Trophoblast cell (in vitro differentiated cells and primary cell): ENCODE measurements around the gene WSCD2.

Experiments
- DNase-seq, 2 donors: peaks; one replicate each; pipeline ENCODE4 v3.0.0-alpha.2; 2016
- H2AFZ ChIP-seq: 2 replicates; pipeline ENCODE4 v1.6.1; 2013; ENCODE audit warnings: low read length, moderate library complexity, mild to moderate bottlenecking; ENCODE audit not compliant: insufficient read depth, poor library complexity
- H2AK5ac ChIP-seq: 2 replicates; pipeline ENCODE4 v1.6.1; 2013; ENCODE audit warnings: mild to moderate bottlenecking, low read length
- H2BK120ac ChIP-seq: 2 replicates; pipeline ENCODE4 v1.6.1; 2013; ENCODE audit warnings: low read length, mild to moderate bottlenecking, moderate library complexity; ENCODE audit not compliant: insufficient read depth, poor library complexity
- H2BK12ac ChIP-seq: 2 replicates; pipeline ENCODE4 v1.6.1; 2013; ENCODE audit warnings: mild to moderate bottlenecking, low read length, moderate library complexity
- H2BK5ac ChIP-seq: 2 replicates; pipeline ENCODE4 v1.6.1; 2013; ENCODE audit warnings: low read length, low read depth, moderate library complexity, mild to moderate bottlenecking; ENCODE audit not compliant: poor library complexity
- H3K14ac ChIP-seq: 2 replicates; pipeline ENCODE4 v1.6.1; 2013; ENCODE audit warnings: mild to moderate bottlenecking, low read length
- H3K18ac ChIP-seq: 2 replicates; pipeline ENCODE4 v1.6.1; 2013; ENCODE audit warnings: mild to moderate bottlenecking, low read length
- H3K23ac ChIP-seq: 2 replicates; pipeline ENCODE4 v1.6.1; 2013; ENCODE audit warnings: low read length
- H3K27ac ChIP-seq: 2 replicates; pipeline ENCODE4 v1.5.1; 2013; ENCODE audit warnings: low read depth, mild to moderate bottlenecking, inconsistent platforms, low read length, moderate library complexity
- H3K27me3 ChIP-seq: 2 replicates; pipeline ENCODE4 v1.6.1; 2013; ENCODE audit warnings: inconsistent platforms, mild to moderate bottlenecking, low read length, moderate library complexity; ENCODE audit not compliant: insufficient read depth
- H3K36me3 ChIP-seq, 2 experiments: 1 replicate in 1 of 2; 2 replicates in 1 of 2; pipeline ENCODE4 v1.6.1; 2013; ENCODE audit warnings: low read length in 2 of 2, mild to moderate bottlenecking in 2 of 2, moderate library complexity in 1 of 2; ENCODE audit not compliant: insufficient read depth in 2 of 2, control insufficient read depth in 1 of 2
- H3K4ac ChIP-seq: 2 replicates; pipeline ENCODE4 v1.6.1; 2013; ENCODE audit warnings: low read depth, mild to moderate bottlenecking, low read length, moderate library complexity
- H3K4me1 ChIP-seq, 2 experiments: 1 replicate in 1 of 2; 2 replicates in 1 of 2; pipeline ENCODE4 v1.6.1; 2013; ENCODE audit warnings: low read length in 2 of 2, mild to moderate bottlenecking in 2 of 2, moderate library complexity in 1 of 2; ENCODE audit not compliant: insufficient read depth in 2 of 2, control insufficient read depth in 1 of 2
- H3K4me2 ChIP-seq: 2 replicates; pipeline ENCODE4 v1.6.1; 2013; ENCODE audit warnings: inconsistent platforms, mild to moderate bottlenecking, low read length, moderate library complexity
- H3K4me3 ChIP-seq: 2 replicates; pipeline ENCODE4 v1.5.1; 2013; ENCODE audit warnings: mild to moderate bottlenecking, low read depth, low read length, inconsistent platforms
- H3K79me1 ChIP-seq: one replicate; pipeline ENCODE4 v1.6.1; 2013; ENCODE audit warnings: low read length
- H3K79me2 ChIP-seq: 2 replicates; pipeline ENCODE4 v1.6.1; 2013; ENCODE audit warnings: low read length, mild to moderate bottlenecking; ENCODE audit not compliant: control insufficient read depth, insufficient read depth, poor library complexity
- H3K9ac ChIP-seq: 2 replicates; pipeline ENCODE4 v1.6.1; 2013; ENCODE audit warnings: mild to moderate bottlenecking, low read length
- H3K9me3 ChIP-seq: 2 replicates; pipeline ENCODE4 v1.6.1; 2013; ENCODE audit warnings: low read depth, mild to moderate bottlenecking, control low read depth, inconsistent platforms, low read length; ENCODE audit not compliant: insufficient read depth
- H4K12ac ChIP-seq: 2 replicates; pipeline ENCODE4 v1.6.1; 2013; ENCODE audit warnings: low read depth, mild to moderate bottlenecking, low read length, moderate library complexity
- H4K8ac ChIP-seq: 2 replicates; pipeline ENCODE4 v1.6.1; 2013; ENCODE audit warnings: low read depth, mild to moderate bottlenecking, low read length, moderate library complexity
- H4K91ac ChIP-seq: one replicate; pipeline ENCODE4 v1.6.1; 2013; ENCODE audit warnings: low read depth, mild to moderate bottlenecking, low read length, moderate library complexity
- WGBS: extraction: QIAGEN DNeasy Blood & Tissue Kit; methylation state at CpG from one replicate; pipeline ENCODE4 v1.1.7; 2013; ENCODE audit warnings: missing lambda C conversion rate; ENCODE audit not compliant: insufficient read length, insufficient coverage; ENCODE audit errors: extremely low coverage; 5-methylcytosine and 5-hydroxymethylcytosine counted together

WSCD2 gene

GRCh38 chr12:108235985-108236263 is 106.8 kb downstream of the WSCD2 start:
- H3K36me3 ChIP-seq = no peaks in the 10 kb centered on the region
- no CpG with 5 or more reads among the region's 3 CpGs for WGBS
- no peak overlapping the region for H2AFZ ChIP-seq
- H3K79me1 ChIP-seq = no peaks in the 10 kb centered on the region
- no peak overlapping the region for H3K4me2 ChIP-seq
- no peak overlapping the region for H3K23ac ChIP-seq
- H3K4me3 ChIP-seq = no peak overlapping the region
- no peak overlapping the region for H3K27ac ChIP-seq
- H3K4ac ChIP-seq = no peak overlapping the region
- H3K4me1 ChIP-seq = no peaks in the 10 kb centered on the region
- H3K9me3 ChIP-seq = peaks cover 1% of the 10 kb centered on the region
- no peak overlapping the region for H3K9ac ChIP-seq
- no peaks in the 10 kb centered on the region for H3K79me2 ChIP-seq
- H3K14ac ChIP-seq = no peak overlapping the region
- no peak overlapping the region for H2BK12ac ChIP-seq
- no peak overlapping the region for H4K12ac ChIP-seq
- no peak overlapping the region for H3K18ac ChIP-seq
- no peak overlapping the region for H4K91ac ChIP-seq
- H2BK5ac ChIP-seq = no peak overlapping the region
- H2BK120ac ChIP-seq = no peak overlapping the region
- H3K27me3 ChIP-seq = no peaks in the 10 kb centered on the region
- DNase-seq = no peak
- no peak overlapping the region for H2AK5ac ChIP-seq
- no peak overlapping the region for H4K8ac ChIP-seq

GRCh38 chr12:108236366-108236765 is 107.3 kb downstream of the WSCD2 start:
- Histone ChIP-seq H4K12ac (no peak overlapping the region), H4K8ac (no peak overlapping the region), H2BK5ac (no peak overlapping the region), H3K79me1 (no peaks in the 10 kb centered on the region), H3K18ac (no peak overlapping the region), H2BK12ac (no peak overlapping the region), H3K36me3 (no peaks in the 10 kb centered on the region), H3K4ac (no peak overlapping the region), H2AFZ (no peak overlapping the region), H3K79me2 (no peaks in the 10 kb centered on the region), H3K14ac (no peak overlapping the region), H3K27me3 (no peaks in the 10 kb centered on the region), H3K4me1 (no peaks in the 10 kb centered on the region), H3K9ac (no peak overlapping the region), H2BK120ac (no peak overlapping the region), H3K4me3 (no peak overlapping the region), H2AK5ac (no peak overlapping the region), H3K27ac (no peak overlapping the region), H4K91ac (no peak overlapping the region), H3K23ac (no peak overlapping the region), H3K4me2 (no peak overlapping the region), H3K9me3 (peaks cover 1% of the 10 kb centered on the region)
- no peak for DNase-seq
- no CpG with 5 or more reads among the region's 1 CpG for WGBS

GRCh38 chr12:108237272-108237671 is 108.2 kb downstream of the WSCD2 start:
- no peak overlapping the region for H3K4me3 ChIP-seq
- H3K9ac ChIP-seq = no peak overlapping the region
- H2BK120ac ChIP-seq = no peak overlapping the region
- H3K79me2 ChIP-seq = no peaks in the 10 kb centered on the region
- no peak overlapping the region for H3K23ac ChIP-seq
- H3K4ac ChIP-seq = no peak overlapping the region
- no peaks in the 10 kb centered on the region for H3K4me1 ChIP-seq
- no peak overlapping the region for H4K8ac ChIP-seq
- H2BK5ac ChIP-seq = no peak overlapping the region
- no peaks in the 10 kb centered on the region for H3K36me3 ChIP-seq
- DNase-seq = no peak
- no peaks in the 10 kb centered on the region for H3K9me3 ChIP-seq
- no peak overlapping the region for H3K27ac ChIP-seq
- no peaks in the 10 kb centered on the region for H3K27me3 ChIP-seq
- no peak overlapping the region for H2AK5ac ChIP-seq
- H3K4me2 ChIP-seq = no peak overlapping the region
- no CpG with 5 or more reads among the region's 3 CpGs for WGBS
- H2AFZ ChIP-seq = no peak overlapping the region
- H3K18ac ChIP-seq = no peak overlapping the region
- H4K12ac ChIP-seq = no peak overlapping the region
- no peak overlapping the region for H2BK12ac ChIP-seq
- H4K91ac ChIP-seq = no peak overlapping the region
- no peaks in the 10 kb centered on the region for H3K79me1 ChIP-seq
- no peak overlapping the region for H3K14ac ChIP-seq

- Histone ChIP-seq H4K91ac (no peak overlapping the region), H3K4me1 (no peaks in the 10 kb centered on the region), H3K4ac (no peak overlapping the region), H3K4me2 (no peak overlapping the region), H3K9ac (no peak overlapping the region), H2BK12ac (no peak overlapping the region), H3K9me3 (no peaks in the 10 kb centered on the region), H3K79me2 (no peaks in the 10 kb centered on the region), H2BK120ac (no peak overlapping the region), H3K27me3 (no peaks in the 10 kb centered on the region), H2AK5ac (no peak overlapping the region), H3K27ac (no peak overlapping the region), H4K12ac (no peak overlapping the region), H4K8ac (no peak overlapping the region), H3K23ac (no peak overlapping the region), H3K79me1 (no peaks in the 10 kb centered on the region), H3K4me3 (no peak overlapping the region), H3K36me3 (no peaks in the 10 kb centered on the region), H2AFZ (no peak overlapping the region), H2BK5ac (no peak overlapping the region), H3K18ac (no peak overlapping the region), H3K14ac (no peak overlapping the region)
- WGBS = no CpG with 5 or more reads among the region's 3 CpGs
- no peak for DNase-seq
Measured at GRCh38 chr12:108238474-108238873, 109.4 kb downstream of the WSCD2 start.

- WGBS = no CpG with 5 or more reads among the region's 2 CpGs
- H3K36me3 ChIP-seq = no peaks in the 10 kb centered on the region
- no peaks in the 10 kb centered on the region for H3K9me3 ChIP-seq
Measured at GRCh38 chr12:108239378-108239777, 110.3 kb downstream of the WSCD2 start.

More at GRCh38 chr12:108239378-108239777, 110.3 kb downstream of the WSCD2 start:
- H4K12ac ChIP-seq = no peak overlapping the region
- no peaks in the 10 kb centered on the region for H3K79me2 ChIP-seq
- H3K18ac ChIP-seq = no peak overlapping the region
- no peak overlapping the region for H3K27ac ChIP-seq
- H3K4ac ChIP-seq = no peak overlapping the region
- no peak overlapping the region for H2BK5ac ChIP-seq
- H4K91ac ChIP-seq = no peak overlapping the region
- no peak overlapping the region for H3K4me3 ChIP-seq
- no peak overlapping the region for H3K4me2 ChIP-seq
- H3K9ac ChIP-seq = no peak overlapping the region
- no peak overlapping the region for H3K14ac ChIP-seq
- H2AFZ ChIP-seq = no peak overlapping the region
- no peak overlapping the region for H3K23ac ChIP-seq
- no peak overlapping the region for H4K8ac ChIP-seq
- H2BK12ac ChIP-seq = no peak overlapping the region
- H3K27me3 ChIP-seq = no peaks in the 10 kb centered on the region
- no peaks in the 10 kb centered on the region for H3K79me1 ChIP-seq
- H3K4me1 ChIP-seq = no peaks in the 10 kb centered on the region
- no peak for DNase-seq
- no peak overlapping the region for H2BK120ac ChIP-seq
- H2AK5ac ChIP-seq = no peak overlapping the region
